Progenitor cell of endocrine pancreas (in vitro differentiated cells): Measurements from ENCODE around the gene BNIP3. TPM values are rescaled to one million over a fixed set of nuclear protein-coding genes. Genes with fewer than 3 reads are reported as not detected.

Experiments used
- DNase-seq: peaks from one replicate; pipeline ENCODE4 v3.0.0; 2021; ENCODE audit warnings: low spot score; ENCODE audit not compliant: unreplicated experiment
- H3K27ac Mint-ChIP-seq: 2 replicates; pipeline ENCODE4 v1.8.0; 2021; ENCODE audit warnings: mild to moderate bottlenecking, moderate library complexity, mixed read lengths
- H3K27me3 Mint-ChIP-seq: 2 replicates; pipeline ENCODE4 v1.8.0; 2021; ENCODE audit warnings: mixed read lengths
- H3K36me3 Mint-ChIP-seq: 2 replicates; pipeline ENCODE4 v1.8.0; 2022; ENCODE audit warnings: mixed read lengths; ENCODE audit not compliant: insufficient read depth
- H3K4me1 Mint-ChIP-seq: 2 replicates; pipeline ENCODE4 v1.8.0; 2021; ENCODE audit warnings: low read depth, mixed read lengths
- H3K4me3 Mint-ChIP-seq: 2 replicates; pipeline ENCODE4 v1.8.0; 2021; ENCODE audit warnings: low read depth, mild to moderate bottlenecking, moderate library complexity, mixed read lengths
- H3K9me3 Mint-ChIP-seq: 2 replicates; pipeline ENCODE4 v1.8.0; 2021; ENCODE audit warnings: low read depth, mixed read lengths
- total RNA-seq: library from RNA; stranded (reverse); gene quantifications from 2 replicates; pipeline ENCODE4 v1.2.1, GENCODE V29; 2021
- TF ChIP-seq, protein P1 (sequence below): fragments of 200-600 bp; sonication (generic); IDR thresholded peaks from one replicate; pipeline ENCODE4 v1.5.0; 2021; ENCODE audit warnings: antibody characterized with exemption, mild to moderate bottlenecking; ENCODE audit not compliant: unreplicated experiment

BNIP3 gene
- total RNA-seq, 1 donor from 2014 or later = 32.4 TPM

DNA sequence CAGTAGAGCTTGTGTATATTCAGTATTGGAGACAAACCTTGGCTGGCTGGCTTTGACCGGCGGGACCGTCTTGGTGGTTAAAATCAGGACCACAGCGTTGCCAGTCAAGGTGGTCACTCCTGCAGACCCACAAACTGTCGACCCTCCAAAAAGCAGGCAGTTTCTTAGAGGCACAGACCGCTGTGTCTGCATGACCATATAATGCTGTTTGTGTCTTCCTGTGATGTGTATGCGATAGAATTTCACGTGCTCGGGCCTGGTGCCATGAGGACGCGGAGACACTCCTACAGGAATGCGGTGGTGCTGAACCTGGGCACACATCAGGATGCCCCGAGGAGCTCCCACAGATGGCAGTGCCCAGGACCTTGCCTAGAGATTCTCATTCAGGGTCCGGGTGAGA, 34.8 kb downstream of the BNIP3 start:
- TF ChIP-seq, protein P1, sequence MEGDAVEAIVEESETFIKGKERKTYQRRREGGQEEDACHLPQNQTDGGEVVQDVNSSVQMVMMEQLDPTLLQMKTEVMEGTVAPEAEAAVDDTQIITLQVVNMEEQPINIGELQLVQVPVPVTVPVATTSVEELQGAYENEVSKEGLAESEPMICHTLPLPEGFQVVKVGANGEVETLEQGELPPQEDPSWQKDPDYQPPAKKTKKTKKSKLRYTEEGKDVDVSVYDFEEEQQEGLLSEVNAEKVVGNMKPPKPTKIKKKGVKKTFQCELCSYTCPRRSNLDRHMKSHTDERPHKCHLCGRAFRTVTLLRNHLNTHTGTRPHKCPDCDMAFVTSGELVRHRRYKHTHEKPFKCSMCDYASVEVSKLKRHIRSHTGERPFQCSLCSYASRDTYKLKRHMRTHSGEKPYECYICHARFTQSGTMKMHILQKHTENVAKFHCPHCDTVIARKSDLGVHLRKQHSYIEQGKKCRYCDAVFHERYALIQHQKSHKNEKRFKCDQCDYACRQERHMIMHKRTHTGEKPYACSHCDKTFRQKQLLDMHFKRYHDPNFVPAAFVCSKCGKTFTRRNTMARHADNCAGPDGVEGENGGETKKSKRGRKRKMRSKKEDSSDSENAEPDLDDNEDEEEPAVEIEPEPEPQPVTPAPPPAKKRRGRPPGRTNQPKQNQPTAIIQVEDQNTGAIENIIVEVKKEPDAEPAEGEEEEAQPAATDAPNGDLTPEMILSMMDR = no peak
- H3K4me3 Mint-ChIP-seq = no peak overlapping the region

DNA sequence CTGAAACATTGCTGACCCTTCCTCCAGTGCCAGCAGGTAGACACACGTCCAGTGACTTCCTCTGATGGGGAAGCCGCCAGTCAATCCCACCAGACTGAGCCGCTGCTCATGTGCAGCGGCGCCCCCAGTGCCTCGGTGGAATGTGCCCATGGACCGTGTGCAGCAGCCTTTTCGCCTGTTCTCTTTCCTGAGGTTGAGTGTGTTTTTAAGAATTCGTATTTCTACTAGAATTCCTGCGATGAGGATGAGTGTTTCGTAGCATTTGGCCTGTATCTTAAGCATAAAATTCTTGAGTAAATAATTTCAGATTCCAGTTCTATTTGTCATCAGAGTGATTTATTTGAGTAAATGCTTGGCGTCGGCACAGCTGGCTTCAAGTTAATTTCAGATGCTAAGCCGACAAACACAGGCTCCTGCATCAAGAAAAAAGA, 35.4 kb downstream of the BNIP3 start:
- Mint-ChIP-seq H3K4me1 (peaks cover 1% of the 10 kb centered on the region), H3K9me3 (no peaks in the 10 kb centered on the region), H3K27ac (peak overlapping the region; percentile 54), H3K27me3 (no peaks in the 10 kb centered on the region), H3K36me3 (peaks cover 45% of the 10 kb centered on the region), H3K4me3 (no peak overlapping the region)
- TF ChIP-seq, protein P1 = no peak
- DNase-seq = no peak

More for the DNA sequence above, 34.8 kb downstream of the BNIP3 start:
- H3K9me3 Mint-ChIP-seq = no peaks in the 10 kb centered on the region
- no peak for DNase-seq
- peaks cover 47% of the 10 kb centered on the region for H3K36me3 Mint-ChIP-seq
- H3K4me1 Mint-ChIP-seq = peaks cover 1% of the 10 kb centered on the region
- H3K27me3 Mint-ChIP-seq = no peaks in the 10 kb centered on the region
- H3K27ac Mint-ChIP-seq = no peak overlapping the region

DNA sequence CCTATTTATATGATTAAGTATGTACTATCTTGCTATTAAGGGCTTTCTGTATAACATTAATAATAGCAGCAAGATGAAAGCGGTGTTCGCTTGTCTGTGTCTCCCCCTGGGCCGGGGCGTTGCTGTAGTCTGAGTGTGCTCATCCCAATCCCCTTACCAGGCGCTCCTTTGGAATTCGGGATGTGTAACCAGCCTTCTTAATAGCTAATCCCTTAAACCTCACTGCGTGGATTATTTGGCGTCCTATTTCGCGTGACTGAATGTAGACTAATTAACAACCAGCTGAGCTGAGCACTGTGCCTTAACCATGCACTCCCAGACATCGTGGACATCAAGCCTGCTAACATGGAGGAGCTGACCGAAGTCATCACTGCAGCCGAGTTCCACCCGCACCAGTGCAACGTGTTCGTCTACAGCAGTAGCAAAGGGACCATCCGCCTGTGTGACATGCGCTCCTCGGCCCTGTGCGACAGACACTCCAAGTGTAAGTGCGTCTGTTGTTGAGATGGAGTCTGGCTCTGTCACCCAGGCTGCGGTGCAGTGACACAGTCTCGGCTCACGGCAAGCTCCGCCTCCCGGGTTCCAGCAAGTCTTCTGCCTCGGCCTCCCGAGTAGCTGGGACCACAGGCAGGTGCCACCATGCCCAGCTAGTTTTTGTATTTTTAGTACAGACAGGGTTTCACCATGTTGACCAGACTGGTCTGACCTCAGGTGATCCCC, 36.6 kb downstream of the BNIP3 start:
- TF ChIP-seq, protein P1 = no peak
- no peak overlapping the region for H3K27ac Mint-ChIP-seq
- H3K4me3 Mint-ChIP-seq = no peak overlapping the region
- H3K27me3 Mint-ChIP-seq = no peaks in the 10 kb centered on the region
- peaks cover 1% of the 10 kb centered on the region for H3K4me1 Mint-ChIP-seq
- H3K36me3 Mint-ChIP-seq = peaks cover 48% of the 10 kb centered on the region
- DNase-seq = no peak
- no peaks in the 10 kb centered on the region for H3K9me3 Mint-ChIP-seq

DNA sequence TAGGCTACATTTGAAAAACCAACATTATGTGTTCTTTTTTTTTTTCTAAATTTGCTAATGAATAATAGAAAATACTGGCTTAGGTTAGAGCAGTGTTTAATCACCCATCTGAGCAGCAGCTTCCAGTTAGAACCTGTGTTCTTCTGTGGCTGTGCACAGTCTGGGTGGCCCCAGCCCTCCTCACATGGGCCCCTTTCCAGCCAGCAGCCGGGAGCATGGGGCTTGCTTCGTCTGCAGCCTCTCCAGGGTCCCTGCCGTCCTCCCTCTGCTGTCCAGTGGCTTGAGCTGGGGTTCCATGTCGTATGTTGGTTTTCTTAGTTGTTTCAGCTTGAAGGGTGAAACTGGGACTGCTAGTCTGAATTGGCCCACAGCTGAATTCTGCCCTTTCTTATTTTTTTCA, 37.3 kb downstream of the BNIP3 start:
- H3K4me3 Mint-ChIP-seq = no peak overlapping the region
- H3K27me3 Mint-ChIP-seq = no peaks in the 10 kb centered on the region
- H3K9me3 Mint-ChIP-seq = no peaks in the 10 kb centered on the region
- peaks cover 1% of the 10 kb centered on the region for H3K4me1 Mint-ChIP-seq
- H3K36me3 Mint-ChIP-seq = peaks cover 47% of the 10 kb centered on the region
- H3K27ac Mint-ChIP-seq = no peak overlapping the region
- DNase-seq = no peak
- TF ChIP-seq, protein P1 = no peak

DNA sequence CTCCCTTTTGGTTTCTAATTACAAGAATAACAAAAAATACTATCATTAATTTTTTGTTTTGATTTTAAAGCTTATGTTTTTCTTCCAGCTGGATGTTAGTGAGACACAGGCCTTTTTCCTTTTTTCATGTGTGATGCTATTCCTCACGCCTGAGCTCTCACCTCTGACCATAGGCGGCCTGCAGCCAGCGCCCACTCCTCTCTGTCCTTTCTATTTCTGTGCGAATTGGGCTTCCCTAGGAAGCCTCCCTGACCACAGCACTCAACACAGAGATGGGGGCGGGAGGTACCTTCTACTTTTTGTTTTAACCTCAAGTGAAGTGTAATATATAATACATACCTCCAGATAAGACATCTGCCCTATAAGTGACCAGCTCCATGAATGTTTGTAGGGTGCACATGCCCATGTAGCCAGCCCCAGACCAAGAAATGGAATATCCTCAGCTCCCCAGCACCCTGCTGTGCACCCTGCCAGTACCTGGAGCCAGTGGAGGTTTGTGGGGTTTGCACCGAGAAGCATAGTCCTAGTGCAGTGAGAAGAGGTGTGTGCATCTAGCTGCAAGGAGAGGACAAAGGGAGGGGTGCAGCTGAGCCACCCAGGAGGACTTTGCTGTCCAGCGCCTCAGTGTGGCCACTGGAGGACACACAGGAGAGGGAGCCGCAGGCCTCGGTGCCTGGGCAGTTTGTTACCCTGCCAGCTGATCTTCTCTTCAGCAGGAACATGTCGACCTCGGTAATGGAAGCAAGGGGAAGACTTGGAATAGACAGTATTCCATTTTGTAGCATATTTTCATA, 38.5 kb downstream of the BNIP3 start:
- TF ChIP-seq, protein P1 = peak; percentile 47
- Mint-ChIP-seq H3K4me3 (no peak overlapping the region), H3K36me3 (peaks cover 48% of the 10 kb centered on the region), H3K27ac (no peak overlapping the region), H3K4me1 (peaks cover 1% of the 10 kb centered on the region), H3K27me3 (no peaks in the 10 kb centered on the region), H3K9me3 (no peaks in the 10 kb centered on the region)
- DNase-seq = no peak
